ENCODE measurements around the gene DLG1.

Gene DLG1

DNA sequence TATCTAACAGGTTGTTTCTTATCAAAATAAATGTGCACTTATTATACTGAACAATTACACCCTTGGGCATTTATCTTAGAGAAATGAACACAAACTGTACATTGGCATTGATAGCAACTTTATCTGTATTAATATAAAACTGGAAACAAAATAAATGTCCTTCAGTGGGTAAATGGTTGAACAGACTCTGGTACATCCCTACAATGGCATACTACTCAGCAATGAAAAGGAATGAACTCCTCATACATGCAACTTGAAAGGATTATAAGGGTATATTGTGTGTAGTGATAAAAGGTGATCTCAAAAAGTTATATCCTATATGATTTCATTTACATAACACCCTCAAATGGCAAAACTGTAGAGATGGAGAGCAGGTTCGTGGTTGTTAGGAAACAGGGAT is 23.7 kb upstream of the DLG1 start:
- no peak overlapping the region for H3K4me3 ChIP-seq (ENCODE audit: low read length)
- no peaks in the 10 kb centered on the region for H3K27me3 ChIP-seq (replicated peaks; ENCODE audit: insufficient read depth, low read length)
- no peak for DNase-seq

DNA sequence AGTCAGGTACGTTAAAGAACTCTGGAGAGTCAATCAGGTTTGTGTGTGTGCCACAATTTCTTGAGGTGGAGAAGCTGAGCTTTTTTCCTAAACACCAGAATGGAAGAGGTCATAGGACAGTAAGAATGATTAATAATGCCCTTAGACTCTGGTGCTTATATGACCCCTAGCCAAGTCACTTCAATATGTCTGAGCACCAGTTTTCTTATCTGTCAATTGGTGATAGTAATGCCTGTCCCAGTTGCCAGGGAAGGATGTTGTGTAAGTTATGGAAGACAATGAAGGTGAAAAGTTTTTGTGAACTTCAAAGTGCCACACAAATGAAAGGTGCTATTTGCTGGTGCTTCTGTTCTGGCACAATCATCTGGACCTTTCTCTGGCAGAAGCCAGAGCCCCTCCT is 22.2 kb upstream of the DLG1 start:
- Histone ChIP-seq H3K9me3 (replicated peaks; ENCODE audit: insufficient read depth, low read length) (no peaks in the 10 kb centered on the region), H3F3A (ENCODE audit: insufficient read depth, low read length) (no peaks in the 10 kb centered on the region), H3K27me3 (replicated peaks; ENCODE audit: insufficient read depth, low read length) (no peaks in the 10 kb centered on the region), H3K4me2 (ENCODE audit: low read depth, low read length) (no peak overlapping the region), H4K20me1 (ENCODE audit: insufficient read depth, low read length) (no peaks in the 10 kb centered on the region), H3K9ac (ENCODE audit: low read length) (no peak overlapping the region), H3K27ac (ENCODE audit: low read length) (no peak overlapping the region), H3K36me3 (replicated peaks; ENCODE audit: insufficient read depth, low read length) (no peaks in the 10 kb centered on the region), H3K4me3 (ENCODE audit: low read length) (no peak overlapping the region), H3K4me1 (ENCODE audit: low read length) (no peaks in the 10 kb centered on the region), H2AFZ (ENCODE audit: low read length) (no peak overlapping the region), H3K9me2 (replicated peaks; ENCODE audit: insufficient read depth, low read length) (no peaks in the 10 kb centered on the region), H3K79me2 (ENCODE audit: low read length) (no peaks in the 10 kb centered on the region)
- no peak for DNase-seq
- TF ChIP-seq EZH2 (optimal IDR thresholded peaks at IDR 0.05; ENCODE audit: low read depth, low read length): no peak

More for the DNA sequence above, 23.7 kb upstream of the DLG1 start:
- no peak overlapping the region for H3K27ac ChIP-seq (ENCODE audit: low read length)
- no peaks in the 10 kb centered on the region for H3K4me1 ChIP-seq (ENCODE audit: low read length)
- no peaks in the 10 kb centered on the region for H3K9me2 ChIP-seq (replicated peaks; ENCODE audit: insufficient read depth, low read length)
- H3K36me3 ChIP-seq (replicated peaks; ENCODE audit: insufficient read depth, low read length): no peaks in the 10 kb centered on the region
- no peak overlapping the region for H2AFZ ChIP-seq (ENCODE audit: low read length)
- TF ChIP-seq EZH2 (optimal IDR thresholded peaks at IDR 0.05; ENCODE audit: low read depth, low read length): no peak
- TF ChIP-seq EZH2phosphoT487 (IDR thresholded peaks at IDR 0.05; ENCODE audit: low read length): no peak
- TF ChIP-seq, protein P1, sequence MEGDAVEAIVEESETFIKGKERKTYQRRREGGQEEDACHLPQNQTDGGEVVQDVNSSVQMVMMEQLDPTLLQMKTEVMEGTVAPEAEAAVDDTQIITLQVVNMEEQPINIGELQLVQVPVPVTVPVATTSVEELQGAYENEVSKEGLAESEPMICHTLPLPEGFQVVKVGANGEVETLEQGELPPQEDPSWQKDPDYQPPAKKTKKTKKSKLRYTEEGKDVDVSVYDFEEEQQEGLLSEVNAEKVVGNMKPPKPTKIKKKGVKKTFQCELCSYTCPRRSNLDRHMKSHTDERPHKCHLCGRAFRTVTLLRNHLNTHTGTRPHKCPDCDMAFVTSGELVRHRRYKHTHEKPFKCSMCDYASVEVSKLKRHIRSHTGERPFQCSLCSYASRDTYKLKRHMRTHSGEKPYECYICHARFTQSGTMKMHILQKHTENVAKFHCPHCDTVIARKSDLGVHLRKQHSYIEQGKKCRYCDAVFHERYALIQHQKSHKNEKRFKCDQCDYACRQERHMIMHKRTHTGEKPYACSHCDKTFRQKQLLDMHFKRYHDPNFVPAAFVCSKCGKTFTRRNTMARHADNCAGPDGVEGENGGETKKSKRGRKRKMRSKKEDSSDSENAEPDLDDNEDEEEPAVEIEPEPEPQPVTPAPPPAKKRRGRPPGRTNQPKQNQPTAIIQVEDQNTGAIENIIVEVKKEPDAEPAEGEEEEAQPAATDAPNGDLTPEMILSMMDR (IDR thresholded peaks at IDR 0.05; ENCODE audit: low read length): no peak
- no peaks in the 10 kb centered on the region for H3K9me3 ChIP-seq (replicated peaks; ENCODE audit: insufficient read depth, low read length)
- H3K9ac ChIP-seq (ENCODE audit: low read length): no peak overlapping the region
- H4K20me1 ChIP-seq (ENCODE audit: insufficient read depth, low read length): no peaks in the 10 kb centered on the region
- no peaks in the 10 kb centered on the region for H3K79me2 ChIP-seq (ENCODE audit: low read length)
- no peaks in the 10 kb centered on the region for H3F3A ChIP-seq (ENCODE audit: insufficient read depth, low read length)
- H3K4me2 ChIP-seq (ENCODE audit: low read depth, low read length): no peak overlapping the region

DNA sequence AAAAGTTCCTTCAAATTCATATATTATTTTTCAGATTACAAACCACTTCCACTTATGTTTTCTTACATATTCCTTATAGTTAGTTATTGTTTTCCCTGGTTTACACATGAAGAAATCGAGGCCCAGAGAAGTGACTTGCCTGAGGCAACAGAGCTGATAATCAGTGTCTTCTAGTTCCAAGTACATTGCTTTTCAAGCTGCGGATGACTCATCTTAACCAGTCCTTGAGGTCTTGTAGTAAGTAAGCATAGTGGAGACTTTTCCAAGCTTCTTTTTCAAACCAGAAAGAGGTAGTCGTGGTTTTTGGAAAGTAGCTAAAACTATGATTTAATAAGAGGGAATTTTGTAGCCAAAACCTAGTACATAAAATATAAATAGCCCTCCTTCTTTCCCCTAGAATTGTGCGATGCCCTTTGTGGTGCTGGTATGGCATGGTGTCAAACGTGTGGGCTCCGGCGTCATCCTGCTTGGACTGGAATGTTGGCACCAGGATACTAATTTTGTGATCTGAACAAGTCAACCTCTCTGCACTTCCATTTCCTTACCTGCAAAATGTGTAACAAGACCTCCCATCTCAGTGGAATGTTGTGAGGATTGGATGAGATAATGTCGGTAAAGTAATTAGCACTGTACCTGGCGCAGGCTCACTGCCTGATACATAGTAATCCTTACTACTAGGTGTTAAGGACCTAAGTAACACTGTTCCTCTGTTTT is 19.0 kb upstream of the DLG1 start:
- no peak overlapping the region for H3K4me3 ChIP-seq (ENCODE audit: low read length)
- no peaks in the 10 kb centered on the region for H3K4me1 ChIP-seq (ENCODE audit: low read length)
- H3K79me2 ChIP-seq (ENCODE audit: low read length): no peaks in the 10 kb centered on the region
- no peak overlapping the region for H3K27ac ChIP-seq (ENCODE audit: low read length)
- H3K27me3 ChIP-seq (replicated peaks; ENCODE audit: insufficient read depth, low read length): no peaks in the 10 kb centered on the region
- H3K9me2 ChIP-seq (replicated peaks; ENCODE audit: insufficient read depth, low read length): no peaks in the 10 kb centered on the region
- DNase-seq: no peak
- H4K20me1 ChIP-seq (ENCODE audit: insufficient read depth, low read length): no peaks in the 10 kb centered on the region
- no peaks in the 10 kb centered on the region for H3K9me3 ChIP-seq (replicated peaks; ENCODE audit: insufficient read depth, low read length)
- H2AFZ ChIP-seq (ENCODE audit: low read length): no peak overlapping the region
- no peaks in the 10 kb centered on the region for H3F3A ChIP-seq (ENCODE audit: insufficient read depth, low read length)
- H3K36me3 ChIP-seq (replicated peaks; ENCODE audit: insufficient read depth, low read length): no peaks in the 10 kb centered on the region
- H3K9ac ChIP-seq (ENCODE audit: low read length): no peak overlapping the region
- TF ChIP-seq EZH2 (optimal IDR thresholded peaks at IDR 0.05; ENCODE audit: low read depth, low read length) (no peak), EZH2phosphoT487 (IDR thresholded peaks at IDR 0.05; ENCODE audit: low read length) (no peak)
- TF ChIP-seq, protein P1 (IDR thresholded peaks at IDR 0.05; ENCODE audit: low read length): no peak
- H3K4me2 ChIP-seq (ENCODE audit: low read depth, low read length): no peak overlapping the region

DNA sequence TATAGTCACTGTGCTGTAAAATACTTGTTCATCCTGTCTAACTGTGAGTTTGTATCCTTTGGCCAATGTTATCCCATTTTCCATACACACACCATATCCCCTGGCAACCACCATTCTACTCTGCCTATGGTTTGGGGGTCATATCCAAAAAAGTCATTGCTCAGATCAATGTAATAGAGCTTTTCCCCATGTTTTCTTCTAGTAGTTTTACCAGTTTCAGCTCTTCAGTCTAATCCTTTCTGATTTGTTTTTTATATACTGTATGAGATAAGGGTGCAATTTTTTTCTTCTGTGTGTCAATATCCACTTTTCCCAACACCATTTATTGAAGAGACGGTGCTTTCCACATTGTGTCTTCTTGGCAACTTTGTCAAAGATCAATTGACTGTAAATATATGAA is 14.0 kb upstream of the DLG1 start:
- H3K9ac ChIP-seq (ENCODE audit: low read length): no peak overlapping the region
- no peak overlapping the region for H3K4me2 ChIP-seq (ENCODE audit: low read depth, low read length)
- no peaks in the 10 kb centered on the region for H4K20me1 ChIP-seq (ENCODE audit: insufficient read depth, low read length)
- H3K4me3 ChIP-seq (ENCODE audit: low read length): no peak overlapping the region
- TF ChIP-seq, protein P1 (IDR thresholded peaks at IDR 0.05; ENCODE audit: low read length): no peak
- TF ChIP-seq EZH2phosphoT487 (IDR thresholded peaks at IDR 0.05; ENCODE audit: low read length): no peak
- no peak for TF ChIP-seq EZH2 (optimal IDR thresholded peaks at IDR 0.05; ENCODE audit: low read depth, low read length)
- no peaks in the 10 kb centered on the region for H3K36me3 ChIP-seq (replicated peaks; ENCODE audit: insufficient read depth, low read length)
- no peaks in the 10 kb centered on the region for H3K27me3 ChIP-seq (replicated peaks; ENCODE audit: insufficient read depth, low read length)
- no peaks in the 10 kb centered on the region for H3K9me3 ChIP-seq (replicated peaks; ENCODE audit: insufficient read depth, low read length)
- H3K4me1 ChIP-seq (ENCODE audit: low read length): peaks cover 11% of the 10 kb centered on the region
- H2AFZ ChIP-seq (ENCODE audit: low read length): no peak overlapping the region
- H3K27ac ChIP-seq (ENCODE audit: low read length): no peak overlapping the region
- H3F3A ChIP-seq (ENCODE audit: insufficient read depth, low read length): peaks cover 5% of the 10 kb centered on the region; the same call in 1 of the 2 replicates
- no peaks in the 10 kb centered on the region for H3K79me2 ChIP-seq (ENCODE audit: low read length)
- no peak for DNase-seq
- H3K9me2 ChIP-seq (replicated peaks; ENCODE audit: insufficient read depth, low read length): no peaks in the 10 kb centered on the region

All from MM.1S (cell line).